Testis (tissue), 3 donors: ENCODE data around the gene RASSF1. TPM values are rescaled to one million over a fixed set of nuclear protein-coding genes. Genes with fewer than 3 reads are reported as not detected.

ENCODE experiments used
- DNase-seq: peaks from one replicate; pipeline ENCODE4 v3.0.0-alpha.2; 2019
- H3K27ac ChIP-seq, 2 donors: fragments of 200-600 bp; sonication (generic); one replicate each; pipeline ENCODE4 v1.5.1; 2019
- H3K27me3 ChIP-seq: fragments of 200-600 bp; sonication (generic); one replicate; pipeline ENCODE4 v1.5.1; 2019
- H3K36me3 ChIP-seq: fragments of 200-600 bp; sonication (generic); one replicate; pipeline ENCODE4 v1.5.1; 2017; ENCODE audit warnings: low read depth; ENCODE audit errors: missing control alignments
- H3K4me1 ChIP-seq: fragments of 200-600 bp; sonication (generic); one replicate; pipeline ENCODE4 v1.5.1; 2019
- H3K4me3 ChIP-seq, 2 donors: fragments of 200-600 bp; sonication (generic); one replicate each; pipeline ENCODE4 v1.5.1; 2017 to 2019
- H3K9me3 ChIP-seq: fragments of 200-600 bp; sonication (generic); one replicate; pipeline ENCODE4 v1.5.1; 2017
- POLR2A ChIP-seq: fragments of 450-650 bp; IDR thresholded peaks from one replicate; pipeline ENCODE4 v1.6.1; 2017; ENCODE audit warnings: antibody characterized with exemption, mild to moderate bottlenecking, moderate library complexity
- WGBS, 2 donors: methylation state at CpG; one replicate each; pipeline ENCODE4 v1.1.5; 2018; 5-methylcytosine and 5-hydroxymethylcytosine counted together
- intact Hi-C: fragments of 100-400 bp; cut with DNase I; formaldehyde crosslinking; loops from one replicate; pipeline ENCODE4 v1.15.1; 2023; ENCODE audit warnings: low total_unique reads
- polyA plus RNA-seq: library from polyadenylated mRNA; stranded (reverse); fragments of 350-450 nt; fragmentation: Illumina TruSeq; extraction: RNeasy Lipid Tissue Mini Kit (QIAGEN cat#74804); gene quantifications from one replicate; pipeline ENCODE4 v1.2.3, GENCODE V29; 2014; ENCODE audit warnings: low read depth, low replicate concordance; ENCODE audit not compliant: insufficient read depth
- total RNA-seq, 2 donors: library from RNA; depleted of rRNA; stranded (reverse); fragments of >200 nt; gene quantifications; one replicate each; pipeline ENCODE4 v1.2.3, GENCODE V29; 2016
- TF ChIP-seq, protein P1 (sequence below), 3 experiments: fragments of 450-650 bp in 2 of 3; fragments of 200-600 bp in 1 of 3; sonication (generic) in 1 of 3; IDR thresholded peaks; one replicate each; pipeline ENCODE4 v1.5.1; 2016 to 2019; ENCODE audit warnings: antibody characterized with exemption in 3 of 3, mild to moderate bottlenecking in 2 of 3, moderate library complexity in 1 of 3

Gene RASSF1
- total and polyA plus RNA-seq, 3 donors from 2014 or later: 50.0 to 60.1 (median 52.2) TPM

DNA sequence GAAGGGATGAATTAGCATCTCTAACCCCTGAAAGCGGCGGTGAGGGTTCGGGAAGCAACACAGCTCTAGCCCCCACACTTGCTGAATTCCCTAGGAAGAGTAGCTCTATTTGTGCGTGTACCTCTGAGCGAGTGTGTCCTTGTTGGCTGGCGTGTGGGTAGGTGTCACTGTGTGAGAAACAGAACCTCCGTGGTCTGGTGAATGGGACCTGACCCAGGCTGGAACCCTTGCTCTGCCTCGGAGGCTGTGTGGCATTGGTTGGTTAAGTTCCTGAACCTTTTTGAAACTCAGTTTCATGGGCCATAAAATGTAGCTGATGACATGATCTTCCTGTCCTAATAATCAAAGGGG lies 19.1 kb upstream of the RASSF1 start:
- H3K36me3 ChIP-seq: no peaks in the 10 kb centered on the region
- H3K9me3 ChIP-seq: no peaks in the 10 kb centered on the region
- TF ChIP-seq, protein P1, sequence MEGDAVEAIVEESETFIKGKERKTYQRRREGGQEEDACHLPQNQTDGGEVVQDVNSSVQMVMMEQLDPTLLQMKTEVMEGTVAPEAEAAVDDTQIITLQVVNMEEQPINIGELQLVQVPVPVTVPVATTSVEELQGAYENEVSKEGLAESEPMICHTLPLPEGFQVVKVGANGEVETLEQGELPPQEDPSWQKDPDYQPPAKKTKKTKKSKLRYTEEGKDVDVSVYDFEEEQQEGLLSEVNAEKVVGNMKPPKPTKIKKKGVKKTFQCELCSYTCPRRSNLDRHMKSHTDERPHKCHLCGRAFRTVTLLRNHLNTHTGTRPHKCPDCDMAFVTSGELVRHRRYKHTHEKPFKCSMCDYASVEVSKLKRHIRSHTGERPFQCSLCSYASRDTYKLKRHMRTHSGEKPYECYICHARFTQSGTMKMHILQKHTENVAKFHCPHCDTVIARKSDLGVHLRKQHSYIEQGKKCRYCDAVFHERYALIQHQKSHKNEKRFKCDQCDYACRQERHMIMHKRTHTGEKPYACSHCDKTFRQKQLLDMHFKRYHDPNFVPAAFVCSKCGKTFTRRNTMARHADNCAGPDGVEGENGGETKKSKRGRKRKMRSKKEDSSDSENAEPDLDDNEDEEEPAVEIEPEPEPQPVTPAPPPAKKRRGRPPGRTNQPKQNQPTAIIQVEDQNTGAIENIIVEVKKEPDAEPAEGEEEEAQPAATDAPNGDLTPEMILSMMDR (IDR thresholded peaks at IDR 0.05): no peak
- TF ChIP-seq POLR2A: no peak
- 15 to 30% methylated on average over 5 to 8 of the region's 8 CpGs for WGBS, 2 donors
- H3K4me1 ChIP-seq: peaks cover 39% of the 10 kb centered on the region
- no peak overlapping the region for H3K27ac ChIP-seq
- peak overlapping the region; percentile 89 to 95 for H3K4me3 ChIP-seq
- DNase-seq: no peak
- intact Hi-C loops: loop anchor here (10.0 kb wide), 1 partner anchor 185 kb away; no protein-coding TSS in a partner anchor
- no peaks in the 10 kb centered on the region for H3K27me3 ChIP-seq

DNA sequence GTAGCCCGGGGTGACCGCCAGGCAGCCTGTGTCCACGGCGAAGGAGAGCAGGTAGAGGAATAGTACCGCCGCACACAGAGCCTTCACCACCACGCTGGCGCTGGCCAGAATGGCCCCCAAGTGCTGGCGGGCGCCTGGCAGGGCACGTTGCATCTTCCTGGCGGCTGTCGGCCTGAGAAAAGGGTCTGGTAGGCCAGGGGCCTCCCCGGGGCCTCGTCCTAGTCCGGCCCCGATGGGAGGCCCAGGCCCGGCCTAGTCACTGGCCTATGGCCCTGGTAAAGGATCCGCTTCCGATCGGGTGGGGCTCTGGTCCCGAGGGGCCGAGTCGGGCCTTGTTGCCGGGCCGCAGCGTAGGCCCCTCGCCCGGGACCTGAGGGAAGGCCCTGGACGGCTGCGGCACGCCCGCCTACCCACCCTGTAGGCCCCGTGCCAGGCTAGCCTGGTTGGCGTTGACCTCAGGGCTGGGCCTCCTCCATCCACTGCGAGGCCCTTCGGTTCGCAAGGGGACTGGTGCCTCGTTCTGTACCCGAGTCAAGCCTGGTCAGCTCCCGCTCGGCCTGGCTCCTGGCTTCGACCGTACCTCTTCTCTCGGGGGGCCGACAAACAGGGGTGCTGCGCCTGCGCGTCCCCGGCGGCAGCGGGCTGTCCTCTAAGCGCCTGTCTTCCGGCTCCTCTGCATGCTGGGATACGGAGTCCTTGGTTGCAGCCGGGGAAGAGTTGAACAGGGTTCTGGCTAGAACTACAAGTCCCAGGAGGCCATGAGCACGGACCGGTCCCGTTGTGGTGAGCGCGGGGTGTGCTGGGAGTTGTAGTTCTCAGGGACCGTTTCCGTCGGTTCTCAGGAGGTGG lies 18.5 kb upstream of the RASSF1 start, which contains the start of gene TMEM115:
Gene TMEM115, minus strand, starts transcription at position 611 of the 849 bp plus-strand sequence. Its CDS starts 458 bp downstream, at position 153.
- WGBS, 2 donors: 1% methylated on average over 20 to 58 of the region's 64 CpGs
- H3K9me3 ChIP-seq: no peaks in the 10 kb centered on the region
- intact Hi-C loops: no loop called here
- peak; percentile 100 for DNase-seq
- H3K27me3 ChIP-seq: no peaks in the 10 kb centered on the region
- H3K4me3 ChIP-seq: peak within 1 kb of the TSS; percentile 89 to 95
- H3K27ac ChIP-seq: peak within 1 kb of the TSS; percentile 85 to 86
- peaks cover 36% of the 10 kb centered on the region for H3K4me1 ChIP-seq
- TF ChIP-seq, protein P1 (IDR thresholded peaks at IDR 0.05): no peak
- H3K36me3 ChIP-seq: no peaks in the 10 kb centered on the region

DNA sequence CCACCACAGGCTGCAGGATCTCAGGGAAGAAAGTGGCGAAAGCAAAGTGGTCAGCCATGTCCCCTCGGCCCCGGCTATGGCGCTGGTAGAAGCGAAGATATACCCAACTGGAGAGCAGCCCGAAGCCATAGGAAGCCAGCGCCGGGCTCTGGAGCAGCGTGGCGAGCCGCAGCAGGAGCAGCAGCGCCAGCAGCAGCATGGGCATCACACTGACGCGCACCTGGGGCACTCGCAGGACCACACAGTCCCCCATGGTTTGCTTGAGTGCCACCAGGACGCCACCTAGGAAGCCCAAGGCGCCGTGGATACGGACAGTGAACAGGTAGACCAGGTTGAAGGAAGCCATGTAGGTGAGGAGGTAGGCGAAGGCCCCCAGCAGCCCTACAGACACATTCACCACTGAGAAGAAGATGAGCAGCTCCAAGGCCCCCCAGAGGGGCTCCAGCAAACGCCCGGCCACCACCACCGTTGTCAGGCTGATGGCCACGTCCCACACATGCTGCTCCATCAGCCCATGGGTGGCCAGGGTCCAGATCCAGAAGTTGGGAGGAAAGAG lies 17.8 kb upstream of the RASSF1 start:
- Histone ChIP-seq H3K27me3 (no peaks in the 10 kb centered on the region), H3K9me3 (no peaks in the 10 kb centered on the region), H3K36me3 (no peaks in the 10 kb centered on the region), H3K27ac (peak overlapping the region; percentile 85 to 86), H3K4me3 (peak overlapping the region; percentile 89 to 95), H3K4me1 (peaks cover 35% of the 10 kb centered on the region)
- intact Hi-C loops: no loop called here
- 22 to 35% methylated on average over 13 to 24 of the region's 24 CpGs for WGBS, 2 donors
- DNase-seq: no peak
- no peak for TF ChIP-seq POLR2A
- TF ChIP-seq, protein P1 (IDR thresholded peaks at IDR 0.05): no peak

DNA sequence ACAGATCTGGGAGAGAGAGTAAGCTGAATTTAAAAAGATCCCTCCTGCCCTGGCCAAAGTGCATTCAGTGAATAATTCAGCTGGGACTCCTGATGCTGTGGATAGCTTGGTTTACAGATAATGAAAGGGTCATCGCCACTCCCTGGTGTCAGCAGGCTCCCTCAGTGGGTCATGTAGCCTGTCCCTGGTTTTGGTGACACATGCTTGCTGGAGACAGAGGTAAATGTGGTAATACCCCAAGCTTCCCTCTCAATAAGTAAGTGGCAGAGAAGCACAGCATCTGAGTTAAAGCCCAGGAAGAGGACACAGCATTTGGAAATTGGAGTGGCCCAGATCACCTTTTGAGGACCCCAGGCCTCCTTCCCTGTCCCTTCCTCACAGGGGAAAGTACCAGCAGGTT lies 16.8 kb upstream of the RASSF1 start:
- H3K27ac ChIP-seq: no peak overlapping the region
- H3K4me3 ChIP-seq: peak overlapping the region in 1 of 2 donors; percentile 95
- 50 to 81% methylated on average over 1 of the region's 1 CpG for WGBS, 2 donors
- H3K4me1 ChIP-seq: peaks cover 35% of the 10 kb centered on the region
- H3K36me3 ChIP-seq: no peaks in the 10 kb centered on the region
- no peaks in the 10 kb centered on the region for H3K9me3 ChIP-seq
- H3K27me3 ChIP-seq: no peaks in the 10 kb centered on the region
- intact Hi-C loops: no loop called here
- DNase-seq: no peak
- TF ChIP-seq, protein P1 (IDR thresholded peaks at IDR 0.05): no peak
- no peak for TF ChIP-seq POLR2A
